GM12892 (cell line): Measurements from ENCODE around the gene POLR2E.

Experiments
- DNase-seq: peaks from one replicate; pipeline ENCODE4 v3.0.0; 2011; ENCODE audit not compliant: insufficient read length
- FAIRE-seq: peaks from 2 replicates; lab custom pipeline; 2011; peaks lifted over from hg19 to GRCh38; lab: Jason Lieb, UNC
- POLR2A ChIP-seq: IDR thresholded peaks from 2 replicates; pipeline ENCODE4 v1.6.1; 2011; ENCODE audit warnings: low read depth, low read length, control low read depth
- POLR2AphosphoS5 ChIP-seq: IDR thresholded peaks from 2 replicates; pipeline ENCODE4 v1.6.1; 2011; ENCODE audit warnings: low read depth, low read length, control low read depth
- TAF1 ChIP-seq: IDR thresholded peaks from 2 replicates; pipeline ENCODE4 v1.6.1; 2011; ENCODE audit warnings: low read depth, mild to moderate bottlenecking, control low read depth, low read length, borderline replicate concordance

POLR2E gene

GRCh38 chr19:1068009-1069001, 26.9 kb downstream of the POLR2E start:
- no peak for DNase-seq
- FAIRE-seq = peak; percentile 81
- no peak for TF ChIP-seq TAF1
- TF ChIP-seq POLR2AphosphoS5 = no peak
- no peak; the same call in 1 of the 2 replicates for TF ChIP-seq POLR2A

DNA sequence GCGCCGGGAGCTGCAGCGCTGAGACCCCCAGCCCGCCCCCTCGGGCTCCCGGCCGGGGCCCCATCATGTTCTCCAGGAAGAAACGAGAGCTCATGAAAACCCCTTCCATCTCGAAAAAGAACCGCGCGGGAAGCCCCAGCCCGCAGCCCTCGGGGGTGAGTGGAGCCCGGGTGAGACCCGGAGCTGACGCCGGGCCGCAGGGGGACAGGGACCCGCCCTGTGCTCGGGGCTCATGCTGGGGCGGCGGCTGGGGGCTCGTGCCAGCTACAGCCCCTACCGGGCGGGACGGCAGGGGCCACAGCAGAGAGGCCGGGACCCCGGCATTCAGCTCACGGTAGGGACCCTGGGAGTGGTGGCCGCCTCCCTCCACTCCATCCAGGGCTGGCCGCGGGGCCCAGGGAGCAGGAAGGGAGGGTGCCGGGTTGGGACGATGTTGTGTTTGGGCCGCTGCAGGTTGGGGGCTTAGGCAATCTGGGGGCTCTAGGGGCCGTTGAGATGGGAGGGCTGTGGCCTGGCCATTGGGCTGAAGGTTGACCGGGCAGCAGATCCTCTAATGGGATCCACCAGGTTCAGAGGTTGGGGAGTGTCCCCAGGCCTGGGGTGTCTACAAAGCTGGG, 27.7 kb downstream of the POLR2E start:
- TF ChIP-seq POLR2A (0 out of 2 replicates have a peak, but pooled peaks have one; percentile 16), POLR2AphosphoS5 (no peak), TAF1 (no peak)
- DNase-seq (no peak), FAIRE-seq (peak; percentile 68)

- TF ChIP-seq POLR2AphosphoS5 (0 out of 2 replicates have a peak, but pooled peaks have one; percentile 11), TAF1 (no peak)
- DNase-seq (peak; percentile 81), FAIRE-seq (peak; percentile 91)
Observed at GRCh38 chr19:1066748-1067340, 28.3 kb downstream of the POLR2E start, which contains the start of gene ARHGAP45. Gene ARHGAP45 (plus strand): TSS chr19:1067167. CDS start chr19:1067406, 239 bp downstream.

DNA sequence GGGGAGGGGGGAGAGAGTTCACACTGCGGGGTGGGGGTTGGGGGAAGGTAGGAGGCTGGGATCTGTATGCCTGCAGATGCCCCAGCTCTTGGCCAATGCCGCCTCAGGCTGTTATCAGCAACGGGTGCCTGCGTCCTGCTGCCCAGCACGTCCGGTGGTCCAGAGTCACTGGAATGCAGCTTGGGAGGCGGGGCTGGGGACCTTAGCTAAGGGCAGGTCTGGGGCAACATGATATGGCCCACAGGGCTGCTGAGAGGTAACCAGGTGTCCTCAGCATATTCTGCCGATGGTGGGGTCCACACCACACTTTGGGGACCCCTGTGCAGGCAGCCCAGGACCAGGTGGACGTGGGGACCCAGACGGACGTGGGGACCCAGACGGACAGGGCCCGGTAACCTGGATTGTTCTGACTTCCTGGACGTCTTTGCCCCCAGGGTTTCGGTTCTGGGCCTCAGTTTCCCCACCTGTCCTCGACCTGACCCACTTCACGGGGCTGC, 28.9 kb downstream of the POLR2E start:
- TF ChIP-seq POLR2A (no peak), TAF1 (no peak), POLR2AphosphoS5 (no peak)
- no peak for DNase-seq

DNA sequence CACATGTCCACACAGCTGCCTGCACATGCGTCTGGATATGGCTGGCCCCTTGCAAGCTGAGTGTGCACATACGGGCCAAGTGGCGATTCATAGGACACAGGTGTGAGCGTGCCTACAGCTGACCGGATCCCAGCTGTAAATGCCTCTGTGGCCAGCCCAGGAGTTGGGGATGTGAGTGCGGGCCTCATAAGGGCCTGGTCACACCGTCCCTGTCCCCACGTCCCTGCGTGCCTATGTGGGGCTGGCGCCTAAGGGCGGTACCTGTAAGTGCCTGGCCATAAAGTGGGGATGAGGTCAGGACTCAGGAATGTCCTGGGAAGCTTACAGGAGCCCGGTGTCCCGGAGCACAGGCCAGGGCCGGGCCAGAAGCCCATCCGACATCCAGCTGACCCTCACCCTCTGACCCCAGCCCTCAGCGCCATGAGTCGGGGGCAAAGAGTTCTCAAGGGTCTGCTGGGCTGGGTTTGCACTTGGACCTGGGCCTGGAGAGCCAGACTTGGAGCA, 29.5 kb downstream of the POLR2E start:
- FAIRE-seq (no peak), DNase-seq (no peak)
- TF ChIP-seq POLR2A = no peak

More for the DNA sequence above, 28.9 kb downstream of the POLR2E start:
- peak; percentile 67 for FAIRE-seq

DNA sequence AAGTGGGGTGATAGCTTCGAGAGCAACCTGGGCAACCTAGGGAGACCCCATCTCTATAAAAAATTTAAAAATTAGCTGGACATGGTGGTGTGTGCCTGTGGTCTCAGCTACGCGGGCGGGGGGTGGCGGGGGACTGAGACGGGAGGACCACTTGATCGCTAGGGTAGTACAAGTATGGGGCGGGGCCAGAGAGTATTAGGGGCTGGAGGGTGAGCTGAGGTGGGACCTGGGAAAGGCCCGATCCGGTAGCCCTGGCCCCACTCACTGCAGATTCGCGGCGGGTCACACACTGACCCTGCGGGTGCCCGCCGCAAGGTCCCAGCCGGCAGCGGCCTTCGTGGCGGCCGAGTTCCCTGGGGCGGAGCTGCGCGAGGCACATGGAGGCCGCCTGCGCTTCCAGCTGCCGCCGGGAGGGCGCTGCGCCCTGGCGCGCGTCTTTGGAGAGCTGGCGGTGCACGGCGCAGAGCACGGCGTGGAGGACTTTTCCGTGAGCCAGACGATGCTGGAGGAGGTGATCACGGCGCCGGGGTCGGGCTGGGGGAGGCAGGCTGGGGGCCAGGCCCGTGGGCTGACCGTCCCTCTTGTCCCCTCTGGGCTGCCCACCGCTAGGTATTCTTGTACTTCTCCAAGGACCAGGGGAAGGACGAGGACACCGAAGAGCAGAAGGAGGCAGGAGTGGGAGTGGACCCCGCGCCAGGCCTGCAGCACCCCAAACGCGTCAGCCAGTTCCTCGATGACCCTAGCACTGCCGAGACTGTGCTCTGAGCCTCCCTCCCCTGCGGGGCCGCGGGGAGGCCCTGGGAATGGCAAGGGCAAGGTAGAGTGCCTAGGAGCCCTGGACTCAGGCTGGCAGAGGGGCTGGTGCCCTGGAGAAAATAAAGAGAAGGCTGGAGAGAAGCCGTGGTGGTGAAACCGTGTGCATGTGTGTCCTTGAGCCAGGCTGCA, 30.2 kb downstream of the POLR2E start:
- FAIRE-seq (peak; percentile 94), DNase-seq (peak; percentile 81)
- TF ChIP-seq POLR2A = no peak
- TF ChIP-seq TAF1 = no peak
- TF ChIP-seq POLR2AphosphoS5 = no peak

GRCh38 chr19:1063909-1064660, 31.1 kb downstream of the POLR2E start:
- TF ChIP-seq POLR2AphosphoS5 (no peak), TAF1 (no peak), POLR2A (no peak)
- no peak for DNase-seq
- FAIRE-seq = no peak

DNA sequence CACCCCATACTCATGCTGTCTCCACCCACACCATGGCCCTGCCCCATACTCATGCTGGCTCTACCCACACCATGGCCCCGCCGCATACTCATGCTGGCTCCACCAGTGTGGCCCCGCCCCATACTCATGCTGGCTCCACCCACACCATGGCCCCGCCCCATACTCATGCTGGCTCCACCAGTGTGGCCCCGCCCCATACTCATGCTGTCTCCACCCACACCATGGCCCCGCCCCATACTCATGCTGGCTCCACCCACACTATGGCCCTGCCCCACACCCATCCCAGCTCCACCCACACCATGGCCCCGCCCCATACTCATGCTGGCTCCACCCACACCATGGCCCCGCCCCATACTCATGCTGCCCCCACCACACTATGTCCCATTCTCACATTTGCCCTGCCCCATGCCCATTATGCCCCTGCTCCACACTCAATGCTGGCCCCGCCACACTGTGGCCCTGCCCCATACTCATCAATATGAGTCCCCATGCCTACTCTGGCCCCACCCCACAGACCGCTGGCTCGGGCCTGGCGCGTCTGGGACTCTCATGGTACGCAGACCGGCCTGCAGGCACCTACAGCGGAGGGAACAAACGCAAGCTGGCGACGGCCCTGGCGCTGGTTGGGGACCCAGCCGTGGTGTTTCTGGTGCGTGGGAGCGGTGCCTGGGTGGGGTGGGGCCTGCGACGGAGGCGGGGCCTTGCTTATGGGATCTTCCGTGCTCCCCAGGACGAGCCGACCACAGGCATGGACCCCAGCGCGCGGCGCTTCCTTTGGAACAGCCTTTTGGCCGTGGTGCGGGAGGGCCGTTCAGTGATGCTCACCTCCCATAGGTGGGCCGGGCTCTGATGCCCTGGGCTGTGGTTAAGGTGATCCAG, 31.9 kb downstream of the POLR2E start:
- DNase-seq (no peak), FAIRE-seq (peak; percentile 95)
- no peak for TF ChIP-seq POLR2A
- TF ChIP-seq TAF1 = no peak
- TF ChIP-seq POLR2AphosphoS5 = no peak

DNA sequence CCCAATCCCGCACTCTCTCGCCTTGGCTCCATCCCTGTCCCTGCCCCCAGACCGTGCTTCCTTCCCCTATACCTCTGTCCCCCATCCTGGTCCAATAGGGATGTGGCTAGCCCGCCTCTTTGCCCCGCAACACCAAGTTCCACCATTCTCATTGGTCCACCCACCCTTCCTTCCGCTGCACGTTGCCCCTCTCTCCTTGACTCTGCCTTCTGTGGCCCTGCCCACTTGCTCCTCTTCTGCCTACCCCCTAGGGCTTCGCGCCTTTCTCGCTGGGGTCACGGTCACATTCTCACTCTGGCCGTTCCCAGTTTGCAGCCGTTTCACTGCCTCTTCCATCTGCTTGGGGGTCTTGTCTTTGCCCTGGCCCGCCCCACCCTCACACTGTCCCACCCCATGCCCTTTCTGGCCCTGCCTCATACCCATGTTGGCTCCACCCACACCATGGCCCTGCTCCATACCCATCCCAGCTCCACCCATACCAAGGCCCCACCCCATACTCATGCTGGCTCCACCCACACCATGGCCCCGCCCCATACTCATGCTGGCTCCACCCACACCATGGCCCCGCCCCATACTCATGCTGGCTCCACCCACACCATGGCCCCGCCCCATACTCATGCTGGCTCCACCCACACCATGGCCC, 32.7 kb downstream of the POLR2E start:
- TF ChIP-seq POLR2AphosphoS5 = no peak
- no peak for TF ChIP-seq TAF1
- TF ChIP-seq POLR2A = no peak
- DNase-seq (no peak), FAIRE-seq (no peak)
